GM10847 (cell line): Measurements from ENCODE around the gene RAB3C.

Experiments used
- POLR2A ChIP-seq: IDR thresholded peaks from 2 replicates; pipeline ENCODE4 v1.6.1; 2011; ENCODE audit not compliant: insufficient read length; ENCODE audit errors: extremely low read depth

Gene RAB3C, protein sequence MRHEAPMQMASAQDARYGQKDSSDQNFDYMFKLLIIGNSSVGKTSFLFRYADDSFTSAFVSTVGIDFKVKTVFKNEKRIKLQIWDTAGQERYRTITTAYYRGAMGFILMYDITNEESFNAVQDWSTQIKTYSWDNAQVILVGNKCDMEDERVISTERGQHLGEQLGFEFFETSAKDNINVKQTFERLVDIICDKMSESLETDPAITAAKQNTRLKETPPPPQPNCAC

DNA sequence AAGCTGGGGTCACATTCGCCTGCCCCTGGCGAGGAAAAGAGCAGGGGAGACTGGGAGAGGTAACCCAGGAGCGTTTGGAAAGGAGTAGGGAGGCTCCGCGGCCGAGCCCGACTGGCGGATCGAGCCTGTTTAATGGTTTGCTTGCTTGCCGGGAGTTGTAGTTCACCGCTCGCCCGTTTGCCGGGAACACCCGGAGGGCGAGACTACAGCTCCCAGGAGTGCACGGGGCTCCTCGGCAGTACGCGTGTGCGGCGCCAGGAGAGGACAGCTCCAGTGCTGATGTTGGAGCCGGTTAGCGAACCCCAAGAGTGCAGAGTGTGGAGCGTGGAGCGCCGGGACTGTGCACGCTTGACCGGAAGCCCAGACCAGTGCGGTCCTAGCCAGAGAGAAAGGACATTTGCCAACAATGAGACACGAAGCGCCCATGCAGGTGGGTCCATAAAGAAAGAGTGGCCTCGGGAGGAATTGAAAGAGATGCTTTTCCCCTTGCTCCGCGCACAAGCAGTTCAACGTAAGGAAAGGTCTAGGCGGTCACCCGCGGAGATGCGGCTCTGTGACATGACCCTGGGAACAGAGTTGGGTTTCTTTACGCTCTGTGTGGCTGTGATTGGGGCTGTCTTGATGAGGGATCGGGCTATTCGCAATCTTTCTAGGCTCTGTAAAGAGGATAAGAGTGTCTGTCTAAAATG, at the start of gene RAB3C:
Gene RAB3C, plus strand, starts transcription at position 273 of the 689 bp plus-strand sequence. Its CDS starts 134 bp downstream, at position 407.
- TF ChIP-seq POLR2A: no peak

DNA sequence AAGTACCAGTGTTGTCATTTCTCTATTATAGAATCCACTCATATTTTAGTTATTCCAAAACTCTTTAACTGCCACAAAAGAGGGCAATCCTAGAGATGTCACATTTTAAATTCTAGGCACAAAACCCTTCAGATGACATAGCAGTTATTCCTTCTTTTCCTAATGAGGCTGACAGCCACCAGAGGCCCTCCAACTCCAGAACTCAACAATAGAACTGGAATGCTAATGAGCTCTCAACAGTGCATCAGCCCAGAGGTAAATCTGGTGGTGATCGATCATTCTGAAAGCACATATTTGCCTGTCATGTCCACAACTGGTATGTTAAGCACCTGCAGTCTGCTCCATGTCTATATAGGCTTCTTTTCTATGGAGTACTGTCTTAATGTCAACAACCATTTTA, 40.2 kb upstream of the RAB3C start:
- TF ChIP-seq POLR2A: no peak

DNA sequence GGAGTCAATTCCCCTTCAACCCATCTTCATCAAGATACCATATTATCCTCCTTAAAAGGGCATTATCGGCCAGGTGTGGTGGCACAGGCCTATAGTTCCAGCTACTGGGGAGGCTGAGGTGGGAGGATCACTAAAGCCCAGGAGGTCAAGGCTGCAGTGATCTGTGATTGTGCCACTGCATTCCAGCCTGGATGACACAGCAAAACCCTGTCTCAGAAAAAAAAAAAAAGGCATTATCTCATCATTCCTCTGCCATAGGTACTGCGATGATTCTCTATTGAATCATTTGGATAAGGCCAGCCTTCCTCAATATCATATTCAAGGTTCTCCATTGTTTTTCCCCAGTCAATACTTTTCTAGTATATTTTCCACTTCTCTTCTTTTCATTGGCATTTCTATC, 39.2 kb upstream of the RAB3C start:
- TF ChIP-seq POLR2A: no peak

DNA sequence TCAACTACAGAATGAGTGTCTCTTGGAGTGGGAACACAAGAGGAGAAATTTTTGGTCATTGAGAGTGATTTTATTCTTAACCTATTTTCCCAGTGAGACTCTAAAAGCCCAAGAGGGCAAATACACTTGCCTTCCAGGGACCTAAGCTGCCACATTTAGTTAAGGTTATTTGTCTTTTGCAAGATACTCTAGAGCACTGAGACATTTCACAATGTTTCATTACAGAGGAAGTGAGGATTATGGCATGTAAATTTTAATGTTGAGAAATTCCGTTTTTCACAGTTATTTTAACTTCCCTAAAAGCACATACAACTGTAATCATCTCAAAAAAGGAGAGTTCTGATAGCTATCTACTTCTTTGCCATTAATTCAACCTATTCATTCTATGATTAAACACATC, 38.7 kb upstream of the RAB3C start:
- no peak for TF ChIP-seq POLR2A

DNA sequence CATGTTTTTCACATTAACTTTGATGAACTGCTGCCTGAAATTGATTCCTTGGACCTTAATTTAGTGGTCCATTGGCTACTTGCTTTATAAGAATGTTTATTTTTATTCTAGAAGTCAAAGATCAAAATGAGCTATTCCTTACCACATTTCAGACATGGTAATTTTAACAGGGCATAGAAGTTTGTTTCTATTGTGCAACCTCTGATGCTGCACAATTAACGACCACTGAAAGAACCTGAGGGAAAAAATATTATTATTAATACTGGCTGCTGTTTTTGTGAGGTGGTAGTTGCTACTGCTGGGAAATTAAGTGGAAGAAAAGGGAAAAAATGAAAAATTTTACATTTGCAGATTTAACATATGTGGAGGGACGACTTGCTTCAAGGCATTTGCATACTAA, 37.9 kb upstream of the RAB3C start:
- no peak for TF ChIP-seq POLR2A

DNA sequence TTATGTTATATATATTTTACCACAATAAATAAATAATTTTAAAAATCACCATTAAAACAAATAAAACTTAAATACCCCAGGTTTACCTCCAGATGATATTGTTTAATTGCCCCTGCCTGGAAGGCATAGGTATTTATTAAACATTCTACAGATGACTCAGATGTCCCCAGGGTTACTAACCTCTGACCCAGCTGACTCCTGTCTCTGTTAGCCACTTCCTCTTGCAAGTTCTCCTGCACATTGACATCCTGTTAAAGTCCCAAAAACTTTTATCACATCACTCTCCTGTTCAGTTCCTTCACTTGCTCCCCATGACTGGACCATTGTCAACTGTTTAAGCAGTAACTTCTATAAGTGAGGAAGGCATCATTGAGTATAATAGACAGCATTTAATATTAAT, 37.0 kb upstream of the RAB3C start:
- no peak for TF ChIP-seq POLR2A

DNA sequence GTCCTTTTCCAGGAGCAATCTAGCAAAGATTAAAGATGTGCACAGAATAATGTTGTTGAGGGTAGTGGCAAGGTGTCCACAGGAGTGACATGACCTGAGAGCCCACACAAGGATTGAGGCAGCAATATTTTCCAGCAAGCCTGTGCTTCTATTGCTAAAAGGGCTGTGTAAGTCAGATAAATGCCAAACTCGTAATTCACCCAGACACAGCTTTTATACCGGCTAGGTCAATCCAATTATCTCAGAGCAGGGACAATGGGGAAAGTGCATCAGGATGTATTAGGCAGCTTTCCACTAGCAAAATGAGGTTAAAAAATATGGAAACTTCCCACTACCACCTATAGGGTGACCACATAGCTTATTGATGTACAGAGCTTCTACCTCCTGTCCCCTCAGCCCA, 34.8 kb upstream of the RAB3C start:
- no peak for TF ChIP-seq POLR2A

DNA sequence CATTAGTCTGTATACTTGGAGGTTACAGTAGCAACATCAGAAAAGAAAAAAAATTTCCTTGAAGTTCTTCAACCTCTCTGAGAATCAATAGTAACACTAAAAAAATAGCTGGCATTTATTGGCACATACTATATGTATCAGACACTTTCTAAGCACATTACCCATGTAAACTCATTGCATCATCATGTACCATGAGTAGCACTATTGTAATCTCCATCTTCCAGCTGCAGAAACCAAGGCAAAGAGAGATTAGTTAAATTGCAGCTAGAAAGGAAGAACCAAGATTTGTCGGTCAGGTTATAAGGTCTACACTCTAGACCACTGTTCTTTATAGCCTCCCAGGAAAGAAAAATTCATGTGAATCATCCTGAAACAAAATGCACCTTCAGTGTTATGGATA, 31.4 kb upstream of the RAB3C start:
- TF ChIP-seq POLR2A: no peak

DNA sequence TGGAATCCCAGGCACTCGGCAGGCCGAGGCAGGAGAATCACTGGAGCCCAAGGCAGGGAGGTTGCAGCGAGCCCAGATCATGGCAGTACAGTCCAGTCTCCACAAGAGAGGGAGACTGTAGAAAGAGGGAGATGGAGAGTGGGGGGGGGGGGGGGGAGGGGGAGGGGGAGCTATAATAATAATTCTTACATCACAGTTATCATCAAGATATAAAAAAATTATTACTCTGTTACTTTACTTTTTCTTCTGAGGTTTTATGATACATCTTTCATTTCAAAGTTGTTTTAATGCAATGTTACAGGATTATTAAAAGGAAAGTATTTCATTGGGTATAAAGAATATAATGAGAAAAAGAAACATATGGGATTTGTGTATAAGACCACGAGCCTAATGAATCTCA, 17.8 kb upstream of the RAB3C start:
- TF ChIP-seq POLR2A: no peak

DNA sequence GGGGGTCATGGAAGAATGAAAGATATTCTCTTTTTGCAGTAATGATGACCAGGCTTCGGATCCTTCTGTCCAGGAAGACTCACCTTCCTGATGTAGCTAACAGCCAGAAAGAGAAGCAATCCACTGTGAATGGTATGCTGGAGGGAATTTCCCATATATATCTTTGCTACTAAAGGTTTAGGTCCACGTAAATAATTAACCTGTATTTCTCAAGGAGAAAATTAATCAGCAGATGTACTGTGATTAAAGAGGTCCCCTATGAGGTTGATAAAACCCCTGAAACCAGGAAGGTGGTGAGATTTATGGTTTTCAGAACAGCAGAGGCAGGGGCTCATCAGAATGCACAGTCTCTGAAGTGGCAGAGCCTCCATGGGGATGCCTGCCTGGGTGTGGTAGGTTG, 11.4 kb upstream of the RAB3C start:
- TF ChIP-seq POLR2A: no peak

DNA sequence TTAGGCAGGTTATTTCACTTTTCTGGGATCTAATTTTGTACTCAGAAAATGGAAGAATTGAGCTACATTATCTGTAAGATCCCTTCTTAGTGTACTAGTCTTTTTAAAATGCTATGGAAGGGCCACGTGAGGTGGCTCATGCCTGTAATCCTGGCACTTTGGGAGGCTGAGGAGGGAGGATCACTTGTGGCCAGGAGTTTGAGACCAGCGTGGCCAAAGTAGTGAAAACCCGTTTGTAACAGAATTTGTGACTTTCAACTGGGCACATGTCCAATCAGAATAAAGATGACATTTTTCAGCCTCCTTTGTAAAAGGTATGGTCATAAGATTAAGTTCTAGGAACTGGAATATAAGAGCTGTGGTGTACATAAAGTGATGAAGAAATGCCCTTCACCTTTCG, 3.1 kb upstream of the RAB3C start:
- no peak for TF ChIP-seq POLR2A

DNA sequence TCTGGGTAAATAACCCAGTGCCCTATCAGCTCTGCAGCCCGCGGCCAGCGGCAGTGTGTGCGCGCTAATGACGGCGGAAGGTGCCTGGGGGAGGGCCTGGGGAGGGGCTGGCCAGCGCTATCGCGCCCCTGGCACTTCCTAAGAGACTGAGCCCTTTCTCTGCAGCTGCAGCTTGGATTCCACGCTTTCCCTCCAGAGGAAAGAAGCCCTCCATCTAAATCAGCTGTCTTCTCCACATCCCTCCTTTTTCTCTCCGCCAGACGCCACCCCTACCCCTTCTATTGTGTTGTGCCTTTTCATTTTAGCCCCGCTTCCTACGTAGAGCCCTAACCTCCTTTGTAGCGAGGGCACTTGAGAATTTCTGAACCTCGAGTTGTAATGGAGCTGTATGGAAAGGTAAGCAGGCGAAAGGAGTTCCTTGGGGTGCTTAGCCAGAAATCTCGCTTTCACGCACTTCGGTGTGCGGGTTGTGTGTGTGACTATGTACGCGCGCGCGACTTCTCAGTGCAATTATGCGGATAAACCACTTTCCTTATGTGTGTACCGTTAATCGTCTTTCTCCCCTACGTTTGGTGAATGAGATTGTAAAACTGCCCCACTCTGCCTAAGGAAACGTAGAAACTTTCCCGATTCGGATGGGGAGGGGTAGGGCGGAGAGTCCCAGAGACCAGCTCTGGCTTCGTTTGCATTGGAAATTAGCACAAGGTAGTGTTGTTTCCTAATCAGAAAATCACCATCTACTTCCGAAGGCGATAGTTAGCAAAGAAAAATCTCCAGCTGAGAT, 664 bp upstream of the RAB3C start:
- no peak for TF ChIP-seq POLR2A

DNA sequence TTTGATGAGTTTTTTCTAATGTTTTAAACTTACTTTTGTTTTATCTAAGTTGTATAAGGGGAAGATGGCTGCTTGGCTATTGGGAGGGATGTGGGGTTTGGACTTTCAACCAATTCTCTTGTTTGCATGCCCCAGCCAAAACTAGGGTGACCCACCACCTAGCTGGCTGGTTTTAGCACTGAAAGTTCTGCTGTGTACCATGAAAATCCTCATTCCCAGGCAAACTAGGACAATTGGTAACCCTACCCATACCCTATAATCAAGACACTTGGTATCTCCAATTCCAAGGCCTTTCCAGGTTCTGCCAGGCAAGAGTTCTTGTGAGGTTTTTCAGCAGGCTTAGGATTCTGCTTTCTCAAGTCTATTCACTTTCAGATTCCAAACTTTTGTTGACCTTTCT, 13.1 kb downstream of the RAB3C start:
- no peak for TF ChIP-seq POLR2A

DNA sequence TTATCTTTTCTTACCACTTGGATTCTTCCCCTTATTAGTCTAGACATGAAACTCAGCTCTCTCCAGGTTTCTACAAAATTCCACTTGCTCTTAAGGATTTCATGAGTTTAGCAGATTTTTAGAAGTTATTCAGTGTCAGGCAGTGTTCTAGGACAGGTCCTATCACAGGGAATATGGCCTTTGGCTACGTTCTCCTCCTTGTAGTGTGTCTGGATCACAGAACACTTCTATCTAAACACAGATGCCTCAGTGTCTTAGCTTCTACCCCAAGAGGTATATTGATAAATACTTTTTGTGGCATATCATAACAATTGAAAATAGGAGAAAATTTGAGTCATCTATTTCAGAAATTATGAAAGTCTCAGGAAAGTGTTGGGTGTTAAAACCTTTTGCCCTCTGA, 15.6 kb downstream of the RAB3C start:
- no peak for TF ChIP-seq POLR2A

DNA sequence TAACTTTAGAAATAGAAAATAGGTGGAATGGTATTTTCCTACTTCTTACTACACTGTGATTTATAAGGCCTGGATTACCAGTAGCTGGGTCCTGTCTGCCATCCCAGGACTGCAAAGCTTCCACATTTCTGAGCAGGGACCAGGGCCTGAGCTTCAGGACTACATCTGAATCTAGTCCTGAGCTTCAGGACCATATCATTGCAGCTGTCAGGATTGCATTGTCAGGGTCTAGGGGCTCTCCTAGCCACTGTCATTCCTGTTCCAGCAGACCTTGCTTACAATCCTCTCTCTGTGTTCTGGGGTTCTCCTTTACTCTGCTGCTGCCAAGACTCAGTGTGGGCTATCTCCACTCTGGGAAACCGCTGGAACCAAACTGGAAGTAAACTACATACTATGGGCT, 16.3 kb downstream of the RAB3C start:
- TF ChIP-seq POLR2A: no peak

DNA sequence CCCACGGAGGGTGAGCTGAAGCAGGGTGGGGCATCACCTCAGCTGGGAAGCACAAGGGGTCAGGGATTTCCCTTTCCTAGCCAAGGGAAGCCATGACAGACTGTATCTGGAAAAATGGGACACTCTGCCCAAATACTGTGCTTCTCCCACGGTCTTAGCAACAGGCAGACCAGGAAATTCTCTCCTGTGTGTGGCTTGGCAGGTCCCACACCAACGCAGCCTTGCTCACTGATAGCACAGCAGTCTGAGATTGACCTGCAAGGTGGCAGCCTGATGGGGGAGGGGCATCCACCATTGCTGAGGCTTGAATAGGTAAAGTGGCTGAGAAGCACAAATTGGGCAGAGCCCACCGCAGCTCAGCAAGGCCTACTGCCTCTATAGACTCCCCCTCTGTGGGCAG, 23.2 kb downstream of the RAB3C start:
- TF ChIP-seq POLR2A: no peak

DNA sequence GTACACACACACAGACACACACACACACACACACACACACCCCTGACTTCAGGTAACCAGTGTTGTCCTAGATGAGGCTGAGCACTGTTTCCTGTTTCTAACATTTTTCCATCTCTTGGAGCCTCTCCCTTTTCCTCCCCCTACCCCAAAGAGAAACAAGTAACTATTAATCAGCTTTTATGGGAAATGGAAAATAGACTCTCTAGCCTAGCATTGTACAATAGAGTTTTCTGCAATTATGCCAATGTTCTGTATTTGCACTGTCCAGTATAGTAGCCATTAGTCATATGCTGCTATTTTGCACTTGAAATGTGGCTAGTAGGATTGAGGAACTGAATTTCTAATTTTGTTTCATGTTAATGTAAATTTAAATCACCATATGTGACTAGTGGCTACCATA, 33.1 kb downstream of the RAB3C start:
- no peak for TF ChIP-seq POLR2A

DNA sequence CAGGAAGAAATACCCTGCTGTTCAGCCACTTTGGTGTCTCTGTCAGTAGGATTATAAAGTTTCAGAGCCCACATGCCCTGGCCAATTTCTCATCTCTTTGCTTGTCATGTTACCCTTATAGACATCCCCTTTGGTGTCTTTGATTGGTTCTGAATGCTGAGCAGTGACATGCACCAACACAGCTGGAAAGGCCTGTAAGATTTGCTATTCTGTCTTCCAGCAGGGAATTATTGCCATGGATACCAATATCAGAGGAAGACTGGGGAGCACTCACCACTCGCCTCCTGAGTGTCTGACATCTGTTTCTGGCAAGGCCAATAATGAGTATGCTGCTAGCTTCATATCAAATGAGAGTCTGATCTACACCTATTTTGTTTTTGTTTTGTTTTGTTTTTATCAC, 34.4 kb downstream of the RAB3C start:
- no peak for TF ChIP-seq POLR2A
